ENCODE measurements around the gene RIPK3.

Gene RIPK3

GRCh38 chr14:24299255-24300191 lies 40.3 kb downstream of the RIPK3 start, which contains the start of the genes DHRS1 and NOP9:
Gene DHRS1, minus strand, starts transcription at chr14:24299780. Its CDS starts 674 bp downstream, at chr14:24299106.
Gene NOP9, plus strand, starts transcription at chr14:24299850. Its CDS starts 105 bp downstream, at chr14:24299955.
- DNase-seq = peak; percentile 74 to 88

- peak in 1 of 2 experiments; percentile 13 for DNase-seq
Measured at GRCh38 chr14:24298892-24299254, 40.9 kb downstream of the RIPK3 start.

- DNase-seq = peak; percentile 64 to 71
Measured at GRCh38 chr14:24297190-24297964, 42.4 kb downstream of the RIPK3 start.

GRCh38 chr14:24296341-24297157 lies 43.2 kb downstream of the RIPK3 start:
- DNase-seq = peak; percentile 82 to 87

- no peak for DNase-seq
Measured at GRCh38 chr14:24293525-24293924, 46.3 kb downstream of the RIPK3 start.

- DNase-seq = no peak
Measured at GRCh38 chr14:24292118-24292807, 47.5 kb downstream of the RIPK3 start.

- no peak for DNase-seq
Measured at GRCh38 chr14:24291446-24292117, 48.2 kb downstream of the RIPK3 start.

GRCh38 chr14:24290746-24291145 lies 49.0 kb downstream of the RIPK3 start:
- no peak for DNase-seq

- no peak for DNase-seq
Measured at GRCh38 chr14:24289649-24290280, 50.0 kb downstream of the RIPK3 start.

GRCh38 chr14:24286996-24287395 lies 52.8 kb downstream of the RIPK3 start:
- no peak for DNase-seq
